ENCODE data around the gene ZG16B.

GRCh38 chr16:2842340-2843000 is 12.4 kb downstream of the ZG16B start:
- no peak for TF ChIP-seq TAF1 (IDR thresholded peaks at IDR 0.05; ENCODE audit: borderline replicate concordance, low read depth, low read length)
- TF ChIP-seq POLR2A (IDR thresholded peaks at IDR 0.05; ENCODE audit: low read depth, low read length), result no peak

All from GM12892 (cell line).